Adrenal gland (tissue), 12 donors: ENCODE measurements around the gene BIRC5. TPM values are rescaled to one million over a fixed set of nuclear protein-coding genes. Genes with fewer than 3 reads are reported as not detected.

ENCODE experiments used
- DNase-seq, 7 donors: peaks; one replicate each; pipeline ENCODE4 v3.0.0-alpha.2; 2019 to 2020
- H3K27ac ChIP-seq, 5 donors: fragments of 200-600 bp; sonication (generic) in 4 of 5; 1 replicate in 3 of 5; 2 replicates in 2 of 5; pipeline versions ENCODE4 v1.5.1 to v1.8.0; 2016 to 2020; ENCODE audit warnings: mild to moderate bottlenecking in 1 of 5
- H3K27me3 ChIP-seq: fragments of 200-600 bp; 2 replicates; pipeline ENCODE4 v1.8.0; 2021
- H3K36me3 ChIP-seq, 2 donors: fragments of 200-600 bp; replicated peaks in 1 of 2; 1 replicate in 1 of 2; 2 replicates in 1 of 2; pipeline versions ENCODE4 v1.5.1 to v1.8.0; 2018 to 2022
- H3K4me1 ChIP-seq, 2 donors: fragments of 200-600 bp; replicated peaks in 1 of 2; 1 replicate in 1 of 2; 2 replicates in 1 of 2; pipeline versions ENCODE4 v1.5.1 to v1.8.0; 2018 to 2021
- H3K4me3 ChIP-seq, 4 donors: fragments of 200-600 bp; sonication (generic) in 3 of 4; one replicate each; pipeline ENCODE4 v1.5.1; 2016 to 2018
- H3K9me3 ChIP-seq, 3 donors: fragments of 200-600 bp; sonication (generic) in 1 of 3; replicated peaks in 1 of 3; 1 replicate in 2 of 3; 2 replicates in 1 of 3; pipeline versions ENCODE4 v1.5.1 to v1.8.0; 2016 to 2021
- POLR2A ChIP-seq, 2 donors: fragments of 450-650 bp; IDR thresholded peaks; one replicate each; pipeline ENCODE4 v1.6.1; 2017; ENCODE audit warnings: antibody characterized with exemption in 2 of 2, mild to moderate bottlenecking in 2 of 2, moderate library complexity in 1 of 2
- WGBS, 4 donors: extraction: QIAGEN DNeasy Blood & Tissue Kit in 2 of 4; methylation state at CpG; one replicate each; pipeline versions ENCODE4 v1.1.5 to v1.1.7; 2013 to 2017; 5-methylcytosine and 5-hydroxymethylcytosine counted together
- intact Hi-C, 2 donors: fragments of 100-400 bp; cut with DNase I; formaldehyde crosslinking; loops; one replicate each; pipeline versions ENCODE4 v1.14.1 to v1.15.0; 2022 to 2023
- polyA plus RNA-seq, 3 donors: library from polyadenylated mRNA; stranded (reverse); fragments of 200-250 nt in 2 of 3; fragments of 350-450 nt in 1 of 3; fragmentation: Illumina TruSeq in 1 of 3; extraction: RNeasy Lipid Tissue Mini Kit (QIAGEN cat#74804) in 1 of 3; gene quantifications; one replicate each; pipeline ENCODE4 v1.2.3, GENCODE V29; 2013 to 2014
- small RNA-seq, 2 donors: library from RNA; depleted of rRNA; stranded (forward); fragments of <200 nt; gene quantifications; one replicate each; pipeline ENCODE3, GENCODE V24; 2016
- total RNA-seq, 9 donors: library from RNA; depleted of rRNA in 4 of 9; stranded (reverse); fragments of >200 nt in 4 of 9; fragments of 120-200 nt in 1 of 9; fragmentation: NEBNext Ultra II Directional in 1 of 9; extraction: Animal tissue kit (Norgen Biotek cat#: 25700) in 1 of 9; gene quantifications; one replicate each; pipeline versions ENCODE4 v1.1.0 to v1.2.4, GENCODE V29; 2013 to 2023
- TF ChIP-seq, protein P1 (sequence below), 6 experiments: fragments of 450-650 bp in 4 of 6; fragments of 200-600 bp in 2 of 6; sonication (generic) in 1 of 6; IDR thresholded peaks; 1 replicate in 5 of 6; 2 replicates in 1 of 6; pipeline versions ENCODE4 v1.5.1 to v1.8.0; 2016 to 2021; ENCODE audit warnings: antibody characterized with exemption in 6 of 6, mild to moderate bottlenecking in 2 of 6, moderate library complexity in 1 of 6
- donor health status: healthy with polysubstance abuse.
- donor health status: Bipolar disorder and iron deficiency.
- donor health status: DM: yes; HTN: yes; CAD: no.
- donor health status: DM: no; HTN: no; CAD: no.
- donor health status: DM: no; HTN: no; CAD: no.
- donor health status: DM: yes; HTN: yes; CAD: no.

Gene BIRC5
- total and polyA plus RNA-seq, 12 donors, result 0.12 to 17.6 (median 1.3) TPM

GRCh38 chr17:78273813-78274212 is 59.8 kb downstream of the BIRC5 start:
- no peak for DNase-seq

More at GRCh38 chr17:78273813-78274212, 59.8 kb downstream of the BIRC5 start:
- no peaks in the 10 kb centered on the region for H3K36me3 ChIP-seq
- TF ChIP-seq POLR2A (IDR thresholded peaks at IDR 0.05), result no peak
- TF ChIP-seq, protein P1, sequence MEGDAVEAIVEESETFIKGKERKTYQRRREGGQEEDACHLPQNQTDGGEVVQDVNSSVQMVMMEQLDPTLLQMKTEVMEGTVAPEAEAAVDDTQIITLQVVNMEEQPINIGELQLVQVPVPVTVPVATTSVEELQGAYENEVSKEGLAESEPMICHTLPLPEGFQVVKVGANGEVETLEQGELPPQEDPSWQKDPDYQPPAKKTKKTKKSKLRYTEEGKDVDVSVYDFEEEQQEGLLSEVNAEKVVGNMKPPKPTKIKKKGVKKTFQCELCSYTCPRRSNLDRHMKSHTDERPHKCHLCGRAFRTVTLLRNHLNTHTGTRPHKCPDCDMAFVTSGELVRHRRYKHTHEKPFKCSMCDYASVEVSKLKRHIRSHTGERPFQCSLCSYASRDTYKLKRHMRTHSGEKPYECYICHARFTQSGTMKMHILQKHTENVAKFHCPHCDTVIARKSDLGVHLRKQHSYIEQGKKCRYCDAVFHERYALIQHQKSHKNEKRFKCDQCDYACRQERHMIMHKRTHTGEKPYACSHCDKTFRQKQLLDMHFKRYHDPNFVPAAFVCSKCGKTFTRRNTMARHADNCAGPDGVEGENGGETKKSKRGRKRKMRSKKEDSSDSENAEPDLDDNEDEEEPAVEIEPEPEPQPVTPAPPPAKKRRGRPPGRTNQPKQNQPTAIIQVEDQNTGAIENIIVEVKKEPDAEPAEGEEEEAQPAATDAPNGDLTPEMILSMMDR (IDR thresholded peaks at IDR 0.05), result no peak
- no peaks in the 10 kb centered on the region for H3K9me3 ChIP-seq
- 93 to 100% (median 95%) methylated on average over 5 to 6 of the region's 6 CpGs for WGBS, 4 donors
- peaks cover 0 to 14% of the 10 kb centered on the region in 2 donors for H3K4me1 ChIP-seq
- intact Hi-C loops, result no loop called here
- no peak overlapping the region for H3K4me3 ChIP-seq
- peaks cover 21% of the 10 kb centered on the region for H3K27me3 ChIP-seq
- no peak overlapping the region for H3K27ac ChIP-seq

Small RNA genes within 50 kb of the gene (small RNA-seq; reads per million reads assigned to genes)
- gene AC087645.1, result 0 reads per million in 2 donors

Other genes with a start within 250 kb of the BIRC5 start
- gene TMC6, start 85.5 kb upstream of the BIRC5 start, total RNA-seq, result 10 to 100 TPM in 7 of 9 donors, 1 to 10 TPM in 2; 3.9 to 38.9 (median 18.8) TPM
- 10 to 100 TPM in 2 of 3 donors, 1 to 10 TPM in 1; 2.5 to 79.0 (median 40.3) TPM for gene TMC6, start 85.5 kb upstream of the BIRC5 start, polyA plus RNA-seq
- gene TMC8, start 83.5 kb upstream of the BIRC5 start, total RNA-seq, result 10 to 100 TPM in 3 of 9 donors, 1 to 10 TPM in 5, under 1 TPM in 1; 0.44 to 13.2 (median 6.5) TPM
- 10 to 100 TPM in 1 of 3 donors, 1 to 10 TPM in 1, under 1 TPM in 1; 0.99 to 28.8 (median 6.0) TPM for gene TMC8, start 83.5 kb upstream of the BIRC5 start, polyA plus RNA-seq
- under 1 TPM in 1 of 9 donors, not detected in 8; 0.72 TPM for gene C17orf99, start 67.9 kb upstream of the BIRC5 start, total RNA-seq
- gene C17orf99, start 67.9 kb upstream of the BIRC5 start, polyA plus RNA-seq, result not detected
- gene SYNGR2, start 45.7 kb upstream of the BIRC5 start, total RNA-seq, result 10 to 100 TPM; 34.4 to 98.1 (median 60.7) TPM
- 10 to 100 TPM; 32.7 to 85.5 (median 38.9) TPM for gene SYNGR2, start 45.7 kb upstream of the BIRC5 start, polyA plus RNA-seq
- 10 to 100 TPM in 1 of 9 donors, 1 to 10 TPM in 8; 2.0 to 11.6 (median 2.6) TPM for gene TK1, start 27.2 kb upstream of the BIRC5 start, total RNA-seq
- 1 to 10 TPM; 1.3 to 2.6 (median 1.6) TPM for gene TK1, start 27.2 kb upstream of the BIRC5 start, polyA plus RNA-seq
- 10 to 100 TPM in 8 of 9 donors, 1 to 10 TPM in 1; 4.5 to 32.9 (median 20.3) TPM for gene AFMID, start 26.9 kb upstream of the BIRC5 start, total RNA-seq
- 10 to 100 TPM in 1 of 3 donors, 1 to 10 TPM in 2; 9.0 to 16.3 (median 9.1) TPM for gene AFMID, start 26.9 kb upstream of the BIRC5 start, polyA plus RNA-seq
- not detected for gene TMEM235, start 17.4 kb downstream of the BIRC5 start, total RNA-seq
- gene TMEM235, start 17.4 kb downstream of the BIRC5 start, polyA plus RNA-seq, result under 1 TPM in 1 of 3 donors, not detected in 2; 0.07 TPM
- 100 to 1,000 TPM in 3 of 9 donors, 10 to 100 TPM in 3, 1 to 10 TPM in 3; 2.4 to 114 (median 57.7) TPM for gene SOCS3, start 145.8 kb downstream of the BIRC5 start, total RNA-seq
- 10 to 100 TPM in 2 of 3 donors, 1 to 10 TPM in 1; 4.8 to 96.5 (median 15.4) TPM for gene SOCS3, start 145.8 kb downstream of the BIRC5 start, polyA plus RNA-seq
- gene PGS1, start 164.4 kb downstream of the BIRC5 start, total RNA-seq, result 10 to 100 TPM; 23.5 to 64.5 (median 34.1) TPM
- 10 to 100 TPM; 11.9 to 26.9 (median 21.9) TPM for gene PGS1, start 164.4 kb downstream of the BIRC5 start, polyA plus RNA-seq